PC-9 (cell line): ENCODE measurements around the gene TBX18.

ENCODE experiments used
- CTCF ChIP-seq: fragments of 200-600 bp; sonication (generic); conservative IDR thresholded peaks from 2 replicates; pipeline ENCODE4 v1.6.1; 2017; ENCODE audit warnings: mixed run types, antibody characterized with exemption, mild to moderate bottlenecking, moderate library complexity
- EZH2 ChIP-seq: fragments of 200-600 bp; sonication (generic); IDR thresholded peaks from 2 replicates; pipeline ENCODE4 v1.8.0; 2017; ENCODE audit warnings: antibody characterized with exemption, low read depth

- no peak for TF ChIP-seq CTCF
- no peak for TF ChIP-seq EZH2
Observed at GRCh38 chr6:84777888-84778287, 13.5 kb upstream of the TBX18 start.
